H1 (cell line): Measurements from ENCODE around the gene MFRP. TPM values are rescaled to one million over a fixed set of nuclear protein-coding genes. Genes with fewer than 3 reads are reported as not detected.
A peak's percentile ranks its signal among the peaks of the same experiment; 100 is the strongest.

Experiments
- CTCF ChIA-PET: fragments of 300-600 bp; sonication (Branson Sonifier 250); formaldehyde crosslinking; loops from one replicate; lab custom pipeline; 2021; ENCODE audit not compliant: partially characterized antibody; lab: Charles Lee
- POLR2A ChIA-PET: fragments of 300-600 bp; sonication (Branson Sonifier 250); formaldehyde crosslinking; loops from one replicate; lab custom pipeline; 2021; ENCODE audit warnings: inconsistent platforms; ENCODE audit not compliant: partially characterized antibody; lab: Charles Lee
- DNase-seq, 2 experiments: peaks; one replicate each; pipeline versions ENCODE4 v3.0.0 to v3.0.0-alpha.2; 2010 to 2022; ENCODE audit warnings: low spot score in 2 of 2, low read depth in 1 of 2, mixed read lengths in 1 of 2
- FAIRE-seq: peaks from 2 replicates; lab custom pipeline; 2011; peaks lifted over from hg19 to GRCh38; lab: Jason Lieb, UNC
- H2AFZ ChIP-seq: 2 replicates; pipeline ENCODE4 v1.8.1; 2012; ENCODE audit warnings: low read length, inconsistent platforms
- H2AK5ac ChIP-seq: 2 replicates; pipeline ENCODE4 v1.6.1; 2013; ENCODE audit warnings: low read depth, low read length
- H2BK120ac ChIP-seq: replicated peaks from 2 replicates; pipeline ENCODE3; 2013; ENCODE audit warnings: low read depth, low read length, inconsistent platforms
- H2BK12ac ChIP-seq: 2 replicates; pipeline ENCODE4 v1.6.1; 2013; ENCODE audit warnings: low read depth, low read length
- H2BK15ac ChIP-seq: 2 replicates; pipeline ENCODE4 v1.6.1; 2013; ENCODE audit warnings: low read length
- H2BK20ac ChIP-seq: 2 replicates; pipeline ENCODE4 v1.6.1; 2013; ENCODE audit warnings: low read length
- H2BK5ac ChIP-seq: 2 replicates; pipeline ENCODE4 v1.6.1; 2013; ENCODE audit warnings: low read depth, low read length
- H3K14ac ChIP-seq: 2 replicates; pipeline ENCODE4 v1.6.1; 2013; ENCODE audit warnings: inconsistent platforms; ENCODE audit not compliant: insufficient read length
- H3K18ac ChIP-seq: 2 replicates; pipeline ENCODE4 v1.6.1; 2013; ENCODE audit warnings: low read length; ENCODE audit errors: extremely low read depth
- H3K23ac ChIP-seq: 2 replicates; pipeline ENCODE4 v1.6.1; 2013; ENCODE audit warnings: inconsistent platforms; ENCODE audit not compliant: insufficient read length
- H3K23me2 ChIP-seq: 2 replicates; pipeline ENCODE4 v1.6.1; 2013; ENCODE audit warnings: low read depth, low read length
- H3K27ac ChIP-seq: 2 replicates; pipeline ENCODE4 v1.6.1; 2011; ENCODE audit warnings: low read depth, low read length, inconsistent platforms
- H3K27me3 ChIP-seq, 4 experiments: replicated peaks in 1 of 4; 1 replicate in 1 of 4; 2 replicates in 3 of 4; pipeline versions ENCODE4 v1.6.1 to v1.8.1; 2011 to 2013; ENCODE audit warnings: low read length in 3 of 4, mild to moderate bottlenecking in 3 of 4, inconsistent platforms in 2 of 4, mixed read lengths in 2 of 4, moderate library complexity in 1 of 4; ENCODE audit not compliant: control insufficient read depth in 3 of 4, insufficient read depth in 3 of 4; ENCODE audit errors: extremely low read depth in 1 of 4
- H3K36me3 ChIP-seq, 4 experiments: 2 replicates each; pipeline versions ENCODE4 v1.6.1 to v1.8.1; 2011 to 2013; ENCODE audit warnings: mild to moderate bottlenecking in 4 of 4, low read length in 3 of 4, moderate library complexity in 2 of 4, control low read depth in 1 of 4, inconsistent platforms in 1 of 4; ENCODE audit not compliant: insufficient read depth in 4 of 4, control insufficient read depth in 2 of 4
- H3K4ac ChIP-seq: replicated peaks from 2 replicates; pipeline ENCODE3; 2013; ENCODE audit warnings: low read length, low read depth, mixed read lengths, inconsistent platforms; ENCODE audit not compliant: insufficient read length
- H3K4me1 ChIP-seq, 4 experiments: replicated peaks in 1 of 4; 1 replicate in 1 of 4; 2 replicates in 3 of 4; pipeline versions ENCODE4 v1.6.1 to v1.8.1; 2011 to 2013; ENCODE audit warnings: low read length in 3 of 4, inconsistent platforms in 2 of 4, mixed read lengths in 1 of 4; ENCODE audit not compliant: insufficient read depth in 4 of 4, control insufficient read depth in 3 of 4
- H3K4me2 ChIP-seq, 2 experiments: 2 replicates each; pipeline versions ENCODE4 v1.6.1 to v1.8.1; 2011 to 2013; ENCODE audit warnings: low read depth in 2 of 2, low read length in 2 of 2, control low read depth in 1 of 2, inconsistent platforms in 1 of 2, mild to moderate bottlenecking in 1 of 2; ENCODE audit not compliant: insufficient read depth in 1 of 2
- H3K4me3 ChIP-seq, 4 experiments: fragments of 200-600, 300-600 bp in 1 of 4; sonication (generic), shearing (Covaris generic), sonication (Bioruptor Twin) in 1 of 4; 2 replicates each; pipeline versions ENCODE4 v1.5.1 to v1.8.1; 2011 to 2016; ENCODE audit warnings: low read length in 4 of 4, low read depth in 3 of 4, control low read depth in 2 of 4, inconsistent platforms in 2 of 4, mild to moderate bottlenecking in 2 of 4, mixed read lengths in 1 of 4, moderate library complexity in 1 of 4; ENCODE audit not compliant: insufficient read depth in 2 of 4; ENCODE audit errors: extremely low read depth in 1 of 4
- H3K56ac ChIP-seq: replicated peaks from 2 replicates; pipeline ENCODE3; 2013; ENCODE audit warnings: low read depth, mild to moderate bottlenecking, mixed read lengths, low read length, inconsistent platforms; ENCODE audit not compliant: insufficient read length
- H3K79me1 ChIP-seq: 2 replicates; pipeline ENCODE4 v1.6.1; 2013; ENCODE audit warnings: low read depth, low read length, control low read depth
- H3K79me2 ChIP-seq, 2 experiments: 2 replicates each; pipeline versions ENCODE4 v1.6.1 to v1.8.1; 2012 to 2013; ENCODE audit warnings: low read length in 2 of 2, mild to moderate bottlenecking in 2 of 2, inconsistent platforms in 1 of 2; ENCODE audit not compliant: insufficient read depth in 2 of 2, control insufficient read depth in 1 of 2
- H3K9ac ChIP-seq, 4 experiments: replicated peaks in 1 of 4; 1 replicate in 1 of 4; 2 replicates in 3 of 4; pipeline versions ENCODE4 v1.6.1 to v1.8.1; 2011 to 2013; ENCODE audit warnings: low read depth in 3 of 4, low read length in 3 of 4, control low read depth in 2 of 4, mild to moderate bottlenecking in 2 of 4, moderate library complexity in 2 of 4, inconsistent platforms in 1 of 4; ENCODE audit errors: extremely low read depth in 1 of 4
- H3K9me3 ChIP-seq, 2 experiments: 2 replicates each; pipeline versions ENCODE4 v1.6.1 to v1.8.1; 2012 to 2013; ENCODE audit warnings: mild to moderate bottlenecking in 2 of 2, moderate library complexity in 2 of 2, control low read depth in 1 of 2, inconsistent platforms in 1 of 2, low read depth in 1 of 2, low read length in 1 of 2, mixed read lengths in 1 of 2; ENCODE audit not compliant: insufficient read depth in 2 of 2
- H4K20me1 ChIP-seq, 2 experiments: replicated peaks in 1 of 2; 2 replicates each; pipeline versions ENCODE3 to v1.8.1; 2011 to 2013; ENCODE audit warnings: inconsistent platforms in 2 of 2, low read length in 2 of 2, mild to moderate bottlenecking in 1 of 2; ENCODE audit not compliant: insufficient read depth in 2 of 2, control insufficient read depth in 1 of 2
- H4K5ac ChIP-seq: 2 replicates; pipeline ENCODE4 v1.6.1; 2013; ENCODE audit warnings: low read length, low read depth, mixed read lengths, inconsistent platforms; ENCODE audit not compliant: insufficient read length
- H4K8ac ChIP-seq: 2 replicates; pipeline ENCODE4 v1.8.0; 2013; ENCODE audit warnings: mild to moderate bottlenecking, moderate library complexity, low read length, inconsistent platforms; ENCODE audit not compliant: insufficient read depth; ENCODE audit errors: extremely low read depth
- H4K91ac ChIP-seq: replicated peaks from 2 replicates; pipeline ENCODE3; 2013; ENCODE audit warnings: low read length, mixed read lengths, inconsistent platforms; ENCODE audit not compliant: insufficient read length
- MAFK ChIP-seq: IDR thresholded peaks from 2 replicates; pipeline ENCODE4 v1.6.1; 2012; ENCODE audit warnings: low read depth, mild to moderate bottlenecking, improper control_type of control experiment, low read length
- WGBS, 2 experiments: shearing (Covaris generic) in 1 of 2; methylation state at CpG; one replicate each; pipeline versions ENCODE4 v1.1.6 to v1.1.7; 2013 to 2015; ENCODE audit warnings: low lambda C conversion rate in 2 of 2, mixed read lengths in 2 of 2, inconsistent platforms in 1 of 2, low coverage in 1 of 2, missing lambda C conversion rate in 1 of 2; ENCODE audit not compliant: insufficient replicate concordance in 2 of 2, insufficient coverage in 1 of 2, insufficient read length in 1 of 2; ENCODE audit errors: extremely low coverage in 1 of 2, missing lambda C conversion rate in 1 of 2; 5-methylcytosine and 5-hydroxymethylcytosine counted together
- polyA plus RNA-seq, 7 experiments: library from polyadenylated mRNA; depleted of rRNA in 3 of 7; stranded (reverse) in 5 of 7; unstranded in 2 of 7; fragments of >200 nt in 5 of 7; fragments of 200-250 nt in 2 of 7; gene quantifications; 1 replicate in 5 of 7; 2 replicates in 1 of 7; 4 replicates in 1 of 7; pipeline versions ENCODE4 v1.2.1 to v1.2.3, GENCODE V29; 2011 to 2013; ENCODE audit warnings: missing spikeins in 2 of 7, mixed read lengths in 2 of 7
- total RNA-seq: library from RNA; stranded (reverse); fragmentation: NEBNext Ultra II Directional; extraction: Animal tissue kit (Norgen Biotek cat#: 25700); gene quantifications from 2 replicates; pipeline ENCODE4 v1.2.1, GENCODE V29; 2021

Gene MFRP
- total and polyA plus RNA-seq, 2 of the 8 experiments (the other 6 are each of a cell fraction or from before 2014, with no cell fraction given), result 0.02 TPM; not detected in 1

- H3K23ac ChIP-seq, result no peak overlapping the region
- TF ChIP-seq MAFK, result no peak
- TF ChIP-seq, all 59 proteins: peak for 0
- no peak overlapping the region; a peak in 1 of 4 replicates for H3K4me2 ChIP-seq
- no peak overlapping the region for H3K9ac ChIP-seq
- H2AK5ac ChIP-seq, result no peak overlapping the region
- DNase-seq (no peak), FAIRE-seq (no peak)
- peaks cover 10% of the 10 kb centered on the region; the same call in 1 of the 2 replicates for H3K23me2 ChIP-seq
- no peaks in the 10 kb centered on the region for H3K79me2 ChIP-seq
- CTCF ChIA-PET, result interaction anchor here (0.7 to 16.8 kb wide), 30 partner anchors 13 to 285 kb away, joined by 3 to 415 read pairs (median 5); partner anchors contain the start of genes C1QTNF5, MFRP, RNF26 and USP2
- H2BK12ac ChIP-seq, result 0 out of 2 replicates have a peak overlapping the region, but pooled peaks have one; percentile 28
- no peak overlapping the region for H3K4ac ChIP-seq
- peaks cover 11 to 36% (median 31%) of the 10 kb centered on the region in 4 experiments for H3K4me1 ChIP-seq
- H2BK20ac ChIP-seq, result no peak overlapping the region
- H3K4me3 ChIP-seq, result no peak overlapping the region
- no peak overlapping the region for H4K5ac ChIP-seq
- no peak overlapping the region for H3K14ac ChIP-seq
- no peaks in the 10 kb centered on the region for H3K9me3 ChIP-seq
- no peak overlapping the region for H2BK120ac ChIP-seq
- H3K79me1 ChIP-seq, result no peaks in the 10 kb centered on the region
- no peak overlapping the region for H3K18ac ChIP-seq
- no peaks in the 10 kb centered on the region for H3K36me3 ChIP-seq
- H2BK5ac ChIP-seq, result no peak overlapping the region; the same call in 1 of the 2 replicates
- no peak overlapping the region for H2AFZ ChIP-seq
- no peak overlapping the region for H4K91ac ChIP-seq
- 0 out of 2 replicates have a peak overlapping the region, but pooled peaks have one; percentile 38 for H2BK15ac ChIP-seq
- no peak overlapping the region for H4K8ac ChIP-seq
- POLR2A ChIA-PET, result interaction anchor here (0.8 to 5.2 kb wide), 11 partner anchors 10 to 410 kb away, joined by 3 to 29 read pairs (median 4); partner anchors contain the start of genes RNF26 and USP2
- no peak overlapping the region for H3K27ac ChIP-seq
- 89% methylated on average over 6 of the region's 6 CpGs; no CpG with 5 or more reads in 1 of the 2 experiments for WGBS, 2 experiments
- H3K27me3 ChIP-seq, result peaks cover 0 to 16% (median 11%) of the 10 kb centered on the region in 4 experiments; a peak in 5 of 7 replicates
- H3K56ac ChIP-seq, result no peak overlapping the region
- H4K20me1 ChIP-seq, result no peaks in the 10 kb centered on the region
These were observed 24.2 kb downstream of the MFRP start for GRCh38 chr11:119322360-119322739.
